ENCODE data around the gene KDM4B.

The KDM4B gene

DNA sequence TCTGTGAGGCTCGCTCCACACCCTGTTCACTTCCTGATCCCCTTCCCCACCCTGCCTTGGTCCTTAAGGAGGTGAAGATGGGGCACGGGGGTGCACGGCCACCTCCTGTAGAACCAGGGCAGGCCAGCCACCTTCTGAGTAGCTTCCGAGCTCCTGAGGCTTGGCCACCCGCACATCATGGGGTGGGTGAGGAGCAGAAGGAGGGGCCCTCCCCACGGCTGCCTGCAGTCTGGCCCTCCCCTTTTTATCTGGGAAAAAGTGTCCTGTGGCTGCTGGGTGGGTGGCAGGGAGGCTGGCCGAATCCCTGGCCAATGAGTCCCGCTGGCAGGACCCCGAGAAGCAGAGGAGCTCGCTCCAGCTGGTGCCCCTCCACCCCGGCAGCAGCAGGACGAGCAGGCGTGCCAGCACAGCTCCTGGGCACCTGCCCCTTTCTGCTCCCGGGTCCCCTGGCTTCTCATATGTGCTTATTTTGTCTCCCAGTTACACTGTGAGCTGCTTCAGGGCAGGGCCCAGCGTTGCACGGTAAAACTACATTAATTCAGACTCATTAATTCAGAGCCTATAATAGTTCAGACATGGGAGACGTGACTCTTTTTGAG, 135.0 kb downstream of the KDM4B start:
- no peak for DNase-seq (ENCODE audit: low spot score)
- no peak for FAIRE-seq

DNA sequence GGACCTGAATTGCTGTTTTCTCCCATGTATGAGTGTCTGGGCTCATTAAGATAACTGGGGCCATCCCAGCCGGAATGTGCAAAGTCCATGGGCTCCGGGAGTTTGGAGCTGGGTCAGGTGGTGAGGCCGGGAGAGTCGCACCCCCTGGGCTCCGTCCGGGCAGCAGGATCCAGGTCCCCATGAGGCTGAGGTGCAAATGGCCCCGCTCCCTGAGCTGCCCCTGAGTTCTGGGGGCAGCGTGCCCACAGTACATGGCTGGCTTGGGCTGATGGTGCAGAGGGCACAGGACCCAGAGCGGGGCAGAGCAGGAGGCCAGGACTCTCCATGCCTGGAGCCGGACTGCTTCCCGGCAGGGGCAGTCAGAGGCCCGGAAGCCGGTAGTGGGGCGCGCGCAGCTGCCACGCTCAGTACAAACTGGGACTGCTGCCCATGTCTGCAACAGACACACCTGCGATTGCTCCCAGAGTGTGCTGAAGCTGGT, 136.0 kb downstream of the KDM4B start:
- DNase-seq (ENCODE audit: low spot score), result no peak
- FAIRE-seq, result no peak

DNA sequence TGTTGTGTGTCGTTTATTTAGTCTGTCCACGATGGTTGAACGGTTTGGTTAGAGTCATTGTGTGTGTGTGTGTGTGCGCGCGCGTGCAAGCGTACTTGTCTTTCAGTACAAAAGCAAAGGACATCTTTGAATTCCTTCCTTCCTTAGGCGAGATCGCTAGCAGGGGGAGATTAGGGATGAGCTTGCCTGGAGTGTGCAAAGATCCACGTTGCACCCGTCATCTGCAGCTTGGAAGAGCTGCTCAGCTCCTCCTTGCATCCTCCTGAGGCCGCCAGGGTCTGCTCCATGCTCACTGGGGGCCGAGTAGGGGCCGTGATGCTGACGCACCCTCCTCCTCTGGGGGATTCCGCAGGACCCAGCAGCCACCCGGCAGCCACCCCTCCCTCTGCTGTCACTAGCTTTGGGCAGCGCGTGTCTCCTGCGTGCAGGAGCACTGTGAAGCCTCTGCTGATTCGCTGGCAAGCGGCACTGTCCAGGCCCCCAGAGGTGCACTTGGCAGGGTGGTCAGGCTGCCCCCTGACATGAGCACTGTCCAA, 137.3 kb downstream of the KDM4B start:
- FAIRE-seq, result no peak

DNA sequence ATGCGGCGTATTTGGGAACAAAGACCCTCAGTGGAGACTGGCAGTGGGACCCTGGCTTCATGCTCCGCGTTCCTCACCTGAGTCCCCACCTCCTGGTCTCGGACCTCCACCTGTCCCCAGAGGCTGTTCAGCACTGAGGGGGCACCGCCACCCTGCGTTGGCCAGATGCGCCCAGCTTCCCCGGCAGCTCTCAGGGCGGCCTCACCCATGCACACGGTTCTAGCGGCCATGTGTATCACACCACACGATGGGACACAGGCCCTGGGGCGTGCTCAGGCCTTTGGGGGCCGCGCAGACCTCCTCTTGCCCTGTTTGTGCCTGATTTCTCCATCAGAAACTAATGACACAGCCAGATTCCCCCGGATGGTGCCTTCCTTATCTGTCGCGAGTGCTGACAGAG, 138.1 kb downstream of the KDM4B start:
- no peak for FAIRE-seq
- no peak for DNase-seq (ENCODE audit: low spot score)

More for the DNA sequence above, 137.3 kb downstream of the KDM4B start:
- no peak for DNase-seq (ENCODE audit: low spot score)

DNA sequence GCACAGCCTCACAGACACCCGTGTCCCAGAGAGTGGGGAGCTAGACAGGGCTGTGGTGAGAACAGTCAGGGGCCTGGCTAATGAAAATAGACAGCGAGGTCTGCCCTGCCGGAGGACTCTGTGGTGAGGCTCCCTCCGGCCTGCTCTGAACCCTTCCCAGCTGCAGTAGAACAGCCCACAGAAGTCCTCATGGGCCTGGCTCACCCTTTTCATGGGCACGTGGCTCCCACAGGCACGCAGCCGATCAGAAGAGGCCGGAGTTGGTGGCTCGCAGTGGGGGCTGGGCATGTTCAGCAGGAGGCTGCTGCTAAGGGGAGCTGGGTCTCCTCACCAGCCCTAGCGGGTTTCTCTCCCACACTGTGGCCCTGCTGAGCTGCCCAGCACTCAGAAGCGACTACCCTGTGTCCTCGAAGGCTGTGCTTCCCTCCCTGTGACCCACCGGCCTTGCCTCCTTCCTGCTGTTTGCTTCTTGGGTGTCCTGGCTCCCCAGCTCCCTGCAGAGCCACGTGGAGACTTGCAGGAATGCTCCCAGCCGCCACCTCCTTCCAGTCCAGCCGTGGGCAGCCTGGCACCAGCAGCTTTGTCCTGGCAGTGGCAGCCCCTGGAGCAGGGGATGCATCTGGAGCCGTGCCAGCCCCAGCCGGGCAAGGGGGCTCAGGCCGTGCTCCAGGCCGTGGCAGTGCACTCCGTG, 138.7 kb downstream of the KDM4B start:
- no peak for FAIRE-seq

DNA sequence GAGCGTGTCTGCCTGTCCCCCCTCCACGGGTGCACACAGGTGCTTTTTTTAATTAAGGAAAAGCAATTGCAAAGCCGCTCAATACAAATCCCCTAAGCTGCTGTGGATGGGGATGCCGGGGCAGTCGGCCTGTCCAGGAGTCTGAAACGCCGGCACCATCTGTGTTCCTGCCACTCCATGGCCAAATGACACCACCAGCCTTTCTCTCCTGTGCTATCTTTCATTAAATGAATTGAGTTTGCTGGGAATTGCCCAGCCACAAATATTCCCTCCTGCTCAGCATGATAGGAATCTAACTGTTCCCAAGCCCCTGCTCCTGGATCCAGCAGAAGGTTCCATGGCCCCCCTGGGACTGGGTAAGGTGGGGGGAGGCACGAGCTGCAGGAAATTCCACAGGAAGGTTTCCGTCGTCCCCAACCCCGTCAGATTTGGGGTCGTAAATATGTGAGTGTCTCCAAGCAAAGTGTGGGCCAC, 139.2 kb downstream of the KDM4B start:
- DNase-seq (ENCODE audit: low spot score), result no peak
- FAIRE-seq, result no peak

More for the DNA sequence above, 138.7 kb downstream of the KDM4B start:
- no peak for DNase-seq (ENCODE audit: low spot score)

DNA sequence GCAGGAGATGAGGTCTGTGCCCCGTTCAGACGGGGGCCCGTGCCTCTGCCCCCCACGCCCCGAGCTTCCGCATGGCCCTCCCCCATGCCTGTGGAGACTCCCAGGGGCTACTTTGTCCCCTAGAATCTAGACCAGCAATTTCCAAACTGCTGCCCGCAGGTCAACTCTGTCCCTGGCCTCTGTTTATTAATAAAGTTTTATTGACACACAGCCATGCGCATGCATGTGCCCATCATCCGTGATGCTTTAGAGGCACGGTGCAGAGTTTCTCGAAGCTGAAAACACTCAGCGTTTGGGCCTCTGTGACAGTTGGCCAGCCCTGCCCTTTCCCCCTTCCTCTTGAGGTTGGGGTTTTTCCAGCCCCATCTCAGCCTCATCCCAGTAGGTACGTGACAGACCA, 140.0 kb downstream of the KDM4B start:
- FAIRE-seq (no peak), DNase-seq (ENCODE audit: low spot score) (no peak)

DNA sequence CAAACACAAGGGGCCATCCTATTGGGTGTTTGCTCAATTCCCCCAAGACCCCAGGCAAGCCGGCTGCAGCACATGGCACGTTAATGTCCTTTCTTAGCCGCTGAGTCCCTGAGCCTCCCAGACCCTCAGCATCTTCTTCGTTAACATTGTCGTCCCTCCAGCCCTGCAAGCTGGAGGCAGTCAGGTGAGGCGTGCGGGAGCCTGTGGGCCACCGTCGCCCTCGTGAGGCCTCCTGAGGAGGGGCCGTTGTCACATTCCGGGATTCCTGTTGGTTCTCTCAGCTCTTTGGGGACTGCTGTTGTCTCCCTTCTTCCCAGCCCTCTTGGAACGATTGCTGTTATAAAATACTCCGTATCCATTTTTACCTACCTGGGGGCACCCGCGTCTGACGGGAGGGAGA, 140.6 kb downstream of the KDM4B start:
- FAIRE-seq (no peak), DNase-seq (ENCODE audit: low spot score) (no peak)

DNA sequence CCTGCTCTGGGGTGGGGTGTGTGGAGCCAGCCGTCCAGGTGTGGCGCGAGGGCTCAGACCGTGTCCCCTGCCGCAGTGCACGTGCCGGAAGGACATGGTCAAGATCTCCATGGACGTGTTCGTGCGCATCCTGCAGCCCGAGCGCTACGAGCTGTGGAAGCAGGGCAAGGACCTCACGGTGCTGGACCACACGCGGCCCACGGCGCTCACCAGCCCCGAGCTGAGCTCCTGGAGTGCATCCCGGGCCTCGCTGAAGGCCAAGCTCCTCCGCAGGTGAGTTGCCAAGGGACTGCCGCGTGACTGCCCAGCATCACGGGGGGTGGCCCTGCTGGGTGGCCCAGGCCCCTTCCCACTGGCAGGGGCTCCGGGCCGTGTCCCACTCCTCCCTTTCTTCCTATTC, 141.6 kb downstream of the KDM4B start:
- DNase-seq (ENCODE audit: low spot score), result no peak
- no peak for FAIRE-seq

DNA sequence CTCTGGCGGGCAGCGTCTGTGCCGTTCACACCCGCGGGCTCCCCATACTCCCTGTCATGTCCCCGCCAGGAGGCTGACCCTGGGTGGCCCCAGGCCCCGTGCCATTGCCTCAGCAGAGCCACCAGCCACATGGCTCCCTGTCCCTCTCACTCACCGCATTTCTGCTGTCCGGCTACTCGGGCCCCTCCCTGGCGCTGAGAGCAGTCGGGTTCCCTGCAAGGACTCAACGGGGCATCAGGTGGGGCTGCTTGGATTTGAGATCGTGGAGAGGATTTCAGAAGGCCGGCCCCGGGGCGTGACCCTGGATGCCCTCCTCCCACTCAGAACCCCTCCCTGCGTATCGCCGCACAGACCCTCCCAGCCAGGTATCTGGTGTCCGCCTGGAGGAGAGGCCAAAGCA, 142.1 kb downstream of the KDM4B start:
- FAIRE-seq (no peak), DNase-seq (ENCODE audit: low spot score) (no peak)

DNA sequence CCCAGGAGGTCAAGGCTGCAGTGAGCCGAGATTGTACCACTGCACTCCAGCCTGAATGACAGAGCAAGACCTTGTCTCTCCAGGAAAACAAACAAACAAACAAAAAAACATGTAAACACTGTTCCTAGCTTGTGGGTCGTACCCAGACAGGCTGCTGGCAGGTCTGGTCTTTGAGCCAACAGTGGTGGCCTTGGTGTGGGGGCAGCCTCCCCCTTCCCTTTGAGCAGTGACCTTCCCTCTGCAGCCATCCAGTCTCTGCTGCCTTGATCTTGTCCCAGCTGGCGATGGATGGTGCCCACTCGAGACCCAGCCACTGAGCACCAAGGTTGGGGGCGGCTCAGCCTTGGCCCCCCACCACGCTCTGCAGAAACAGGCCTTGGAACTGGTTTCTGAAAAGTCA, 143.3 kb downstream of the KDM4B start:
- FAIRE-seq, result no peak
- no peak for DNase-seq (ENCODE audit: low spot score)

DNA sequence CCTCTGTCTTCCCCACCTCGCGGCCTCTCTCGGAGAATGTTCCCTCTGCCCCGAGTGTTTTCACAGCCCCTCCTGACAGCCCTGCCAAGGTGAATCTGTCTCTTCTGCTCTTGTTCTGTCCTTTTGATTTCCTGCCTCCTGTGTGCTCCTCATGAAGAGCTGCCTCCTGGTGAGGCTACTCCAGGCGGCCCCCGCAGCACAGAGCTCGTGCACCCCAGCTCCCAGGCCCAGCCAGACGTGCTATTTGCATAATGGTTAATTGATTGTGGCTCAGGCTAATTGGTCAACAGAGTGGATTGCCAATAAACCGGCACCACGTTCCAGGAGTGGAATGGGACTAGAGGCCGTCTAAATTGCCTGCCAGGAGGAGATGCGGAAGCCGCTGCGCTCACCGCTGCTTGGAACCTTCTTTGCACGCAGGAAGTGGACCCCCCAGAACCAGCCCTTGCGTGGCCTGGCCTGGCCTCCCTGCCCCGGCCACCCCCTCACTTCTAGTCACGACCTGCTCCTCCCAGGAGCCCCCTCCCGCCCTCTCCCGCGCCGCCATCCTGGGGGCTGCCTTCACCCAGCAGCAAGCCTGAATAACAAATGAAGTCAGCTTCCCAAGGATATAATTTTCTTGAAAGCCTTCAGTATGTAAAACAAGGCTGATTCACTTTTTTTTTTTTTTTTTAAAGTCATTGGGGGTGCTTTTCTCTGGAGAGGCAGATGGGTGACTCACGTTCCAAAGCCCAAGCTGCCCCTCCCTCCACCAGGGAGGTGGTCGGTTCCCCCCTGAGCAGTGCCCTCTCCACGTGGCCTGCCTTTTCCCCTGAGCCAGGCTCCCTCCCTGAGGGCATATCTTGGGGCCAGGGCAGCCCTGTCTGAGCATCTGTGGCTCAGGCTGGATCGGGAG, 144.0 kb downstream of the KDM4B start:
- no peak for FAIRE-seq

DNA sequence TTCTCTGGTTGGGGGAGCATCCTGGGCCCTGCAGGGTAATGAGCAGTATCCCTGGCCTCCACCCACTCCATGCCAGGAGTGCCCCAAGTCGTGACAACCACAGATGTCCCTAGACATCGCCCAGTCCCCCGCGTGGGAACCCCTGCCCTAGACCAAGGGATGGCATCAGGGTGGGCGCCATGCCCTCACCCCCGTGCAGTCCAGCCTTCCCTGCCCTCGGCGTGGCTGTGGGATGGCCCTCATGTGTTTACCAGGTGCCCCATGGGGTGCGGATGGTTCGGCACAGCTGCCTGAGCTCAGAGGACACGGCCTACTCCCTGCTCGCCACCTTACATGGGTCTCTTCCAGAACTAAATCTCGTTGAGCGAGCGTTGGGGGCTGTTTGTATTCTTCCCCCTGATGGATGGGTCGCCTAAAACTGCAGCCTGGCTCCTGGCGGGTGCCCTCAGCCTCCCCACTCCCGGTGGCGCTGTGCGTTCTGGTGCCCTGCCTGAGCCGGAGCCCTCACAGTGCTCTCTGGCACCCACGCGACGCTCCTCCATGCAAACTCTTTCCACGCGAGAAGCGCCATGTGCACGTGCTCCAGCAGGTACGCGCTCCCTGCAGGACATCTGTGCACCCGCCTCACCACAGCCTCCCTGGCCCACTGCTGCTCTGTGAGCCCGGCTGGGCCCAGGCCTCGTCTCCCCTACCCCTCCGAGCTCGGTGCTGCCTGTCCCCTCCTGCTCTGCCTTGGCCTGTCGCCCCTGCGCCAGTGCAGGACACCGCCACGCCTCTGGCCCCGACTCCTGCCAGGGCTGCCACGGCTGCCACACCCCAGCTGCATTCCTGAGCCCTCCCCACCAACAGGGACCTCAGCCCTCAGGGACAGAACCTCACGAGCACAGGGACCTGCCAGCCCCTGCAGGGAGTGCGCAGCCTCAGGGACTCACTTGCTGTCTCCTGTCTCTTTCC, 145.0 kb downstream of the KDM4B start:
- FAIRE-seq (no peak), DNase-seq (ENCODE audit: low spot score) (no peak)

More for the DNA sequence above, 144.0 kb downstream of the KDM4B start:
- no peak for DNase-seq (ENCODE audit: low spot score)

DNA sequence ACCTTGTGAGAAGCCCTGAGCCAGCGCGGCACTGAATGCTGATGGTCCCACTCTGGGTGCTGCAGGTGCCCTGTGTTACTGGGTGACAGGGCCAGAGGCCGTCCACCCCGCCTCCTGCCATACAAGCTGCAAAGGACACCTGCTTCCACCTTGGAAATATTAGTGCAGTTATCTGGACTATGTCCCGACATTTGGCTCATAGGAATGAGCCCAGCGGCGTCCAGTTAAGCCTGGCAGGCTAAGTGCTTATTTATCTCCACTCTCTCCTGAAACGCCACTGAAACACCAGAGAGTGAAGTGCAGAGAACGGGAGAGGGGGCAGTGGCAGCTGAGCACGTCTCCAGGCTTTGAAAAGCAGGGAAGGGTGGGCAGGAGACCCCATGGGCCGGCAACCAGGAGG, 145.8 kb downstream of the KDM4B start:
- FAIRE-seq, result no peak
- no peak for DNase-seq (ENCODE audit: low spot score)

DNA sequence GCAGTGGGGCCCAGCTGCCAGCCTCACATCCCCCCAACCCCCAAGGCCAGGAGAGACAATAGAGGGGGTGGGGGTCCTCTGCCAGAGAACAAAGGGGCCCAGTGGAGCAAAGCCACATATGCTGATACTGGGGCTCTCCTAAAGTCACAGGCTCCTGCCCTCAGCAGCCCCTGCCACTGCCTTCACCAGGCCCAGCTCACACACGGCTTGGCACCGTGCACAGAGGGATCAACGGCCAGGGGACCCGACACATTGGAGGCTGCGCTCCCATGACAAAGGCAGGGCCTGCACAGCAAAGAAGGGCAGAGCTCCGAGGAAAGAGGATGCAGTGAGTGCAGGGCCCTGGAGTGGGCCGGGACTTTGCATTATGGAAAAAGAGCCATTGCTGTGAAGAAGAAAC, 146.4 kb downstream of the KDM4B start:
- DNase-seq (ENCODE audit: low spot score) (no peak), FAIRE-seq (no peak)

DNA sequence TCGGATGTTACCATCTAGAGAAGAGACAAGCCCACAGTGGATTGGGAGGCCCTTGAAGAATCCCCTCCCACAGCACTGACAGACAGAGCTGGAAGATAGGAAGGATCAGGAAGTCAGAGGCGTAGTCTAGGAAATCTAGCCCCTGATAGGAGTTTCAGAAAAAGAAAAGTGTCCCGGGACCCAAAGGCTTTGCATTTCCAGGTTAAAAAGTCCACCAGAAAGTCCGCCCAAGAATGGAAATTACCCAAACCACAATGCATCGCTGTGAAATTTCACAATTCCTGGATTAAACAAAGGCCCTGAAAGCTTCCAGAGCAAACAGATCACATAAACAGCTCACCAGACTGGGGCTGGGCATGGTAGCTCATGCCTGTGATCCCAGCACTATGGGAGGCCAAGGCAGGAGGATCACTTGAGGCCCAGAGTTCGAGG, 146.9 kb downstream of the KDM4B start:
- DNase-seq (ENCODE audit: low spot score), result no peak
- no peak for FAIRE-seq

DNA sequence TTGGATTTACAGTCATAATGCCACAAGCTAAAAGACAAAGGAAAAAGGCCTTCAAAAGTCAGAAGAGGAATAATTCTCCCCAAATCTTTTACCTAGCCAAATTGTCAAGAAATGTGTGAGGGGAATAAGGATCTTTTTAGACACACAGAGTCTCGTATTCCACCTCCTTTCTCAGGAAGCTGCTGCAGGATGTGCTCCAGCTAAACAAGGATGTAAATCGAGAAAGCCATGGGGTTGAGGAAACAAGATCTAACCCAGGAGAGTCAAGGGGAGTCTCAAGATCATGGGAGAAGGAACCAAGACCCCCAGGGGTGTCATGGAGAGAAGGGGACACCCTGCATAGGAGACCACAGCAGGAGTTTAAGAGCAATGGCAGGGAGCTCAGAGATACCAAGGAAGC, 147.4 kb downstream of the KDM4B start:
- FAIRE-seq (no peak), DNase-seq (ENCODE audit: low spot score) (no peak)

DNA sequence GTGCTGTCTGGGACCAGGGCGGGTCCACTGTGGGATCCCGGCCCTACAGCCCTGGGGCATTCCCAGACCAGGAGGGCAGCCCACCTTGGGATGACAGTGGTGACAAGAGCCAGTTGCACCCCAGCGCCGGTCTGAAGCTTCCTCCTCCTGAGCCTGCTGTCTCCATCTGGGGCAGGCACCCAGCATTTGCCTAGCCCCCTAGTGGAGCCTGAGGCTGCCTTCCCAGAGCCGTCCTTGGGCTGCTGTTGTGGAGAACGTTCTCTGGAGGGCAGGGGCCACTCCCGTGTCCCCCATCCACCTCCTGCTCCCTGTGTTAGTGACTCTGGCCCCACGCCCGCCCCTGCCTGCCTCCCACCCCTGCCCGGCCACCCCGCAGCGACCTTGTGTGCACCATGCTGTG, 148.5 kb downstream of the KDM4B start:
- FAIRE-seq, result no peak
- DNase-seq (ENCODE audit: low spot score), result no peak

DNA sequence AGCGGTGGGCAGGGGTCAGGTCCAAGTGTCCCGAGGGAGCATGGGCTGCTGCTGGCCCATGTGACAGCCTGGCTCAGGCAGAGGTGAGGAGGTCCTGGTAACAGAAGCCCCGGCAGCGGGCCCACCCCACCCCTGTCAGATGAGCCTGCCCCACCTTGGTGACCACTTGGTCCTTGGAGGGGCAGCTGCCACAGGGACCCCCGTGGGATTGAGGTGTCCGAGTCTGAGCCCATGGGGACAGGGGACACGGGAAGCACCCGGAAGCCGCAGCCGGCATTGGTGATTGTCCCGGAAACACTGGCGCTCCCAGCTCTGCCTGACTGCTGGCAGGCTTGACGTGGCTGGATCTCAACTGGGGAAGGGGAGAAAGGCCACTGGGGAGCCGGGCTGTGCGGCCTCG, 149.1 kb downstream of the KDM4B start:
- DNase-seq (ENCODE audit: low spot score), result no peak
- no peak for FAIRE-seq

DNA sequence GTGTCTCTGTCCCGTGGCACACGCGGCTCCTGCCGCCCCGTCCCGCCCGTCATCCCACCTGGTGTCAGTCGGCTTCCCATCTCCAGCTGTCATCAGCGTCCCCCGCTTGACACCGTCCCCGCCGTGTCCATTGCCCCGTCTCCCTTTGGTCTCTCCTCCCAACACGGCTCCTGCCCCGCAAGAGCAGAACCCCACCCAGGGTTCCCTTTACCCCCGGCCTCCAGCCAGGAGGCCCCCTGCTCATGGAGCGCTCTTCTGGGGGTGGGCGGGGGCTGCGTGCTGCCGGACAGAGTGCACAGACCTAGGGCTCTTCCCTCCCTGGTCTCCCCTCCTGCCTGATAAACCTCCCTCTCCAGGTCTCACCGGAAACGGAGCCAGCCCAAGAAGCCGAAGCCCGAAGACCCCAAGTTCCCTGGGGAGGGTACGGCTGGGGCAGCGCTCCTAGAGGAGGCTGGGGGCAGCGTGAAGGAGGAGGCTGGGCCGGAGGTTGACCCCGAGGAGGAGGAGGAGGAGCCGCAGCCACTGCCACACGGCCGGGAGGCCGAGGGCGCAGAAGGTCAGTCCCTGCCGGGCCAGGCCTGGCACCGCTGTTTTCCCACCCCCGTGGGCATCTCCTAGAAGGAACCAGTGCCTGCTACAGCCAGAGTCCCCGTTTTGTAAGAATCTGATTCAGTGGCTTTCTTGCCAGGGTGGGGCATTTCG, 150.5 kb downstream of the KDM4B start:
- DNase-seq (ENCODE audit: low spot score), result no peak
- no peak for FAIRE-seq

Measured in urothelium cell line (cell line).